K562 (cell line): Measurements from ENCODE around the gene WARS2. TPM values are rescaled to one million over a fixed set of nuclear protein-coding genes. Genes with fewer than 3 reads are reported as not detected.

Source experiments
- ATAC-seq: fragments of 200-7000 bp; cut with Tn5 transposase; 3 replicates; pipeline ENCODE4 v1.9.1; 2020; ENCODE audit warnings: moderate library complexity
- BruUV-seq: library from RNA; stranded (reverse); fragments of 400-500 nt; replicated peaks from 2 replicates; lab custom pipeline; 2021; lab: Mats Ljungman, UMichigan
- CTCF ChIA-PET: fragments of 300-600 bp; formaldehyde crosslinking; extraction: SDS; loops from one replicate; lab custom pipeline; 2021; ENCODE audit warnings: low intra/inter-chr PET ratio; lab: Yijun Ruan, JAX
- POLR2A ChIA-PET: fragments of 300-600, 350-650 bp; sonication (Branson Sonifier 250); formaldehyde crosslinking; extraction: SDS; loops from one replicate; lab custom pipeline; 2021; ENCODE audit warnings: antibody characterized with exemption, inconsistent platforms; lab: Yijun Ruan, JAX
- DNase-seq, 4 experiments: peaks; one replicate each; pipeline versions ENCODE4 v3.0.0 to v3.0.0-alpha.2; 2011 to 2018; ENCODE audit warnings: low spot score in 3 of 4, mixed read lengths in 3 of 4; ENCODE audit errors: extremely low read depth in 1 of 4
- FAIRE-seq: peaks from 2 replicates; lab custom pipeline; 2011; peaks lifted over from hg19 to GRCh38; lab: Jason Lieb, UNC
- H2AFZ ChIP-seq: 2 replicates; pipeline ENCODE4 v1.6.0; 2011; ENCODE audit warnings: low read depth, low read length, control low read depth, inconsistent platforms
- H3K27ac ChIP-seq: fragments of 200-600 bp; 3 replicates; pipeline ENCODE4 v1.8.0; 2011; ENCODE audit warnings: low read depth, mild to moderate bottlenecking, control low read depth, inconsistent platforms, low read length, moderate library complexity, mixed read lengths; ENCODE audit errors: extremely low read depth
- H3K27me3 ChIP-seq, 2 experiments: fragments of 300-600 bp in 1 of 2; 2 replicates in 1 of 2; 3 replicates in 1 of 2; pipeline versions ENCODE4 v1.6.0 to v1.8.0; 2011; ENCODE audit warnings: inconsistent platforms in 2 of 2, low read length in 2 of 2, mild to moderate bottlenecking in 1 of 2, mixed read lengths in 1 of 2, moderate library complexity in 1 of 2; ENCODE audit not compliant: control insufficient read depth in 2 of 2, insufficient read depth in 2 of 2
- H3K36me3 ChIP-seq: fragments of 300-600 bp; 3 replicates; pipeline ENCODE4 v1.8.0; 2011; ENCODE audit warnings: mild to moderate bottlenecking, low read length, inconsistent platforms; ENCODE audit not compliant: control insufficient read depth, insufficient read depth
- H3K4me1 ChIP-seq, 2 experiments: fragments of 200-600 bp in 1 of 2; replicated peaks in 1 of 2; 2 replicates in 1 of 2; 3 replicates in 1 of 2; pipeline versions ENCODE4 v1.5.1 to v1.8.0; 2011; ENCODE audit warnings: inconsistent platforms in 2 of 2, low read length in 2 of 2, mild to moderate bottlenecking in 1 of 2, mixed read lengths in 1 of 2, moderate library complexity in 1 of 2; ENCODE audit not compliant: control insufficient read depth in 2 of 2, insufficient read depth in 2 of 2
- H3K4me2 ChIP-seq: 2 replicates; pipeline ENCODE4 v1.6.1; 2011; ENCODE audit warnings: low read length, control low read depth, inconsistent platforms, mixed read lengths; ENCODE audit not compliant: insufficient read depth
- H3K4me3 ChIP-seq: fragments of 200-600 bp; sonication (generic), shearing (Covaris generic); 2 replicates; pipeline ENCODE4 v1.5.1; 2016; ENCODE audit warnings: control low read depth, inconsistent platforms
- H3K79me2 ChIP-seq: fragments of 200-600 bp; 3 replicates; pipeline ENCODE4 v1.8.0; 2011; ENCODE audit warnings: low read length, inconsistent platforms; ENCODE audit not compliant: control insufficient read depth, insufficient read depth
- H3K9ac ChIP-seq, 2 experiments: 2 replicates each; pipeline versions ENCODE4 v1.6.0 to v1.6.1; 2011; ENCODE audit warnings: low read depth in 2 of 2, low read length in 2 of 2, control low read depth in 1 of 2, inconsistent platforms in 1 of 2, mild to moderate bottlenecking in 1 of 2, mixed read lengths in 1 of 2; ENCODE audit not compliant: insufficient read depth in 1 of 2
- H3K9me1 ChIP-seq: one replicate; pipeline ENCODE4 v1.6.0; 2011; ENCODE audit warnings: inconsistent platforms, mild to moderate bottlenecking, low read length, moderate library complexity; ENCODE audit not compliant: control insufficient read depth, insufficient read depth
- H3K9me3 ChIP-seq: replicated peaks from 2 replicates; pipeline ENCODE4 v1.5.1; 2011; ENCODE audit warnings: low read depth, low read length, inconsistent platforms; ENCODE audit not compliant: control insufficient read depth, insufficient read depth
- H4K20me1 ChIP-seq: replicated peaks from 2 replicates; pipeline ENCODE4 v1.6.1; 2011; ENCODE audit warnings: low read length, inconsistent platforms, mixed read lengths; ENCODE audit not compliant: control insufficient read depth, insufficient read depth
- HDAC6 ChIP-seq: IDR thresholded peaks from 2 replicates; pipeline ENCODE4 v1.6.1; 2012; ENCODE audit warnings: low read depth, mild to moderate bottlenecking, control low read depth, inconsistent platforms, low read length, moderate library complexity
- HOXB6 ChIP-seq: fragments of 250-450 bp; sonication (Bioruptor Pico); IDR thresholded peaks from 2 replicates; pipeline ENCODE4 v1.5.1; 2022; ENCODE audit warnings: mild to moderate bottlenecking, borderline replicate concordance
- JUN ChIP-seq, 2 experiments: sonication (generic) in 1 of 2; formaldehyde crosslinking in 1 of 2; IDR thresholded peaks; 2 replicates each; pipeline versions ENCODE4 v1.6.1 to v1.8.0; 2012 to 2022; ENCODE audit warnings: borderline replicate concordance in 2 of 2, mild to moderate bottlenecking in 2 of 2, improper control_type of control experiment in 1 of 2, low read depth in 1 of 2, low read length in 1 of 2, missing genetic modification reagents in 1 of 2
- PHF20 ChIP-seq: fragments of 450-650 bp; IDR thresholded peaks from 2 replicates; pipeline ENCODE4 v1.6.1; 2018; ENCODE audit not compliant: partially characterized antibody
- POLR2A ChIP-seq: fragments of 450-650 bp; conservative IDR thresholded peaks from 2 replicates; pipeline ENCODE4 v1.6.1; 2016
- STAG1 ChIP-seq: sonication (generic); formaldehyde crosslinking; IDR thresholded peaks from 2 replicates; pipeline ENCODE4 v1.5.0; 2020; ENCODE audit warnings: missing genetic modification reagents, borderline replicate concordance
- WGBS: fragments of 100-300 bp; shearing (Covaris generic); methylation state at CpG from one replicate; pipeline ENCODE4 v1.1.6; 2016; ENCODE audit warnings: low coverage, mixed read lengths; ENCODE audit not compliant: insufficient coverage; ENCODE audit errors: missing lambda C conversion rate; 5-methylcytosine and 5-hydroxymethylcytosine counted together
- in situ Hi-C: fragments of 300-500 bp; cut with MboI; formaldehyde crosslinking; loops from 4 replicates; pipeline ENCODE4 v1.15.0; 2018; ENCODE audit warnings: inconsistent platforms, mixed read lengths
- intact Hi-C: fragments of 100-400 bp; cut with micrococcal nuclease; formaldehyde crosslinking; loops from 2 replicates; pipeline ENCODE4 v1.14.2; 2022
- polyA plus RNA-seq, 8 experiments: library from polyadenylated mRNA; depleted of rRNA in 4 of 8; stranded (reverse) in 5 of 8; unstranded in 3 of 8; fragments of >200 nt; fragmentation: Nextera tagmentation in 2 of 8; fragmentation: Illumina TruSeq in 1 of 8; extraction: Ambion mirVana in 2 of 8; extraction: Trizol in 1 of 8; gene quantifications; 2 replicates each; pipeline versions ENCODE4 v1.2.1 to v1.2.3, GENCODE V29; 2011 to 2014; ENCODE audit warnings: inconsistent platforms in 1 of 8, missing spikeins in 1 of 8
- total RNA-seq, 7 experiments: library from RNA; depleted of rRNA in 6 of 7; stranded (reverse); fragments of >200 nt in 6 of 7; fragmentation: Illumina TruSeq in 2 of 7; extraction: Trizol in 2 of 7; gene quantifications; 2 replicates each; pipeline versions ENCODE4 v1.2.1 to v1.2.3, GENCODE V29; 2011 to 2021; ENCODE audit warnings: low replicate concordance in 1 of 7
- TF ChIP-seq, protein P1 (sequence below): fragments of 450-650 bp; IDR thresholded peaks from 2 replicates; pipeline ENCODE4 v1.6.1; 2017; ENCODE audit warnings: antibody characterized with exemption
- TF ChIP-seq, protein P2 (sequence below), 2 experiments: fragments of 450-650 bp; formaldehyde crosslinking in 1 of 2; IDR thresholded peaks; 2 replicates each; pipeline versions ENCODE4 v1.4.0 to v1.6.1; 2014 to 2020; ENCODE audit warnings: mild to moderate bottlenecking in 2 of 2, borderline replicate concordance in 1 of 2, low read depth in 1 of 2
- TF ChIP-seq, protein P3 (sequence below): IDR thresholded peaks from 3 replicates; pipeline ENCODE4 v1.6.1; 2011; ENCODE audit warnings: borderline replicate concordance, mild to moderate bottlenecking, moderate library complexity; ENCODE audit not compliant: insufficient read length; ENCODE audit errors: extremely low read depth

WARS2 gene
- total and polyA plus RNA-seq, 9 of the 15 experiments (the other 6 are each of a cell fraction or from before 2014, with no cell fraction given): 5.7 to 18.0 (median 16.9) TPM

DNA sequence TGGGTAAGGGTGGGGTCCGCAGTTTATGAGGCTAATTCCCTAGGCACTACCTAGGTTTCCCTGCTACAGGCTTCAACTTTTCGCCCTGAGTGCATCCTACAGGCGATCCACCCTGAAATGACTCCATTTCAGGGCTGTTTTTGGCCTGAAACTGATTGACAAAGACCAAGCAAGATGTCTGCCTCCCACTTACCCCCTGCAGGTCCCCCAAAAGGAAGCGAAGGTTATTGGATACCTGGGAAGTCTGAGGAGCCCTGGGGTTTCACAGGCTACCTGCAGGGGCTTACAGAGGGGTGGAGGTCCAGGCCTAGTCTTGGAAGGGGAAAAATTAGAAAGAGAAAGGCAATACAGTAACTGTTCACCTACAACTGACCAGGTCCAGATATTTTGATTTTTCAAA is 149.0 kb downstream of the WARS2 start:
- CTCF ChIA-PET: no interaction called here
- Histone ChIP-seq H3K27me3 (peaks cover 64 to 83% of the 10 kb centered on the region in 2 experiments), H2AFZ (no peak overlapping the region), H3K4me1 (peaks cover 0 to 18% of the 10 kb centered on the region in 2 experiments; a peak in 3 of 5 replicates), H3K9me1 (no peaks in the 10 kb centered on the region), H3K36me3 (no peaks in the 10 kb centered on the region), H4K20me1 (no peaks in the 10 kb centered on the region), H3K4me3 (no peak overlapping the region), H3K79me2 (0 out of 3 replicates have a peak, but pooled peaks cover 2% of the 10 kb centered on the region), H3K4me2 (no peak overlapping the region), H3K9me3 (no peaks in the 10 kb centered on the region), H3K27ac (no peak overlapping the region), H3K9ac (no peak overlapping the region)
- no peak for ATAC-seq
- WGBS: 5% methylated on average over 4 of the region's 4 CpGs
- intact Hi-C loops: no loop called here
- no TSS peak for BruUV-seq
- in situ Hi-C loops: no loop called here
- POLR2A ChIA-PET: no interaction called here
- no peak for FAIRE-seq
- DNase-seq: no peak
- TF ChIP-seq, protein P1, sequence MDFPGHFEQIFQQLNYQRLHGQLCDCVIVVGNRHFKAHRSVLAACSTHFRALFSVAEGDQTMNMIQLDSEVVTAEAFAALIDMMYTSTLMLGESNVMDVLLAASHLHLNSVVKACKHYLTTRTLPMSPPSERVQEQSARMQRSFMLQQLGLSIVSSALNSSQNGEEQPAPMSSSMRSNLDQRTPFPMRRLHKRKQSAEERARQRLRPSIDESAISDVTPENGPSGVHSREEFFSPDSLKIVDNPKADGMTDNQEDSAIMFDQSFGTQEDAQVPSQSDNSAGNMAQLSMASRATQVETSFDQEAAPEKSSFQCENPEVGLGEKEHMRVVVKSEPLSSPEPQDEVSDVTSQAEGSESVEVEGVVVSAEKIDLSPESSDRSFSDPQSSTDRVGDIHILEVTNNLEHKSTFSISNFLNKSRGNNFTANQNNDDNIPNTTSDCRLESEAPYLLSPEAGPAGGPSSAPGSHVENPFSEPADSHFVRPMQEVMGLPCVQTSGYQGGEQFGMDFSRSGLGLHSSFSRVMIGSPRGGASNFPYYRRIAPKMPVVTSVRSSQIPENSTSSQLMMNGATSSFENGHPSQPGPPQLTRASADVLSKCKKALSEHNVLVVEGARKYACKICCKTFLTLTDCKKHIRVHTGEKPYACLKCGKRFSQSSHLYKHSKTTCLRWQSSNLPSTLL: no peak
- TF ChIP-seq PHF20 (no peak), STAG1 (CRISPR knock-in tag) (no peak), HOXB6 (CRISPR knock-in tag) (no peak), HDAC6 (no peak), POLR2A (no peak), JUN (IDR thresholded peaks at IDR 0.05; ENCODE audit: borderline replicate concordance, low read depth, low read length) (no peak), JUN (CRISPR knock-in tag; IDR thresholded peaks at IDR 0.05; ENCODE audit: borderline replicate concordance) (no peak)
- TF ChIP-seq, protein P2, sequence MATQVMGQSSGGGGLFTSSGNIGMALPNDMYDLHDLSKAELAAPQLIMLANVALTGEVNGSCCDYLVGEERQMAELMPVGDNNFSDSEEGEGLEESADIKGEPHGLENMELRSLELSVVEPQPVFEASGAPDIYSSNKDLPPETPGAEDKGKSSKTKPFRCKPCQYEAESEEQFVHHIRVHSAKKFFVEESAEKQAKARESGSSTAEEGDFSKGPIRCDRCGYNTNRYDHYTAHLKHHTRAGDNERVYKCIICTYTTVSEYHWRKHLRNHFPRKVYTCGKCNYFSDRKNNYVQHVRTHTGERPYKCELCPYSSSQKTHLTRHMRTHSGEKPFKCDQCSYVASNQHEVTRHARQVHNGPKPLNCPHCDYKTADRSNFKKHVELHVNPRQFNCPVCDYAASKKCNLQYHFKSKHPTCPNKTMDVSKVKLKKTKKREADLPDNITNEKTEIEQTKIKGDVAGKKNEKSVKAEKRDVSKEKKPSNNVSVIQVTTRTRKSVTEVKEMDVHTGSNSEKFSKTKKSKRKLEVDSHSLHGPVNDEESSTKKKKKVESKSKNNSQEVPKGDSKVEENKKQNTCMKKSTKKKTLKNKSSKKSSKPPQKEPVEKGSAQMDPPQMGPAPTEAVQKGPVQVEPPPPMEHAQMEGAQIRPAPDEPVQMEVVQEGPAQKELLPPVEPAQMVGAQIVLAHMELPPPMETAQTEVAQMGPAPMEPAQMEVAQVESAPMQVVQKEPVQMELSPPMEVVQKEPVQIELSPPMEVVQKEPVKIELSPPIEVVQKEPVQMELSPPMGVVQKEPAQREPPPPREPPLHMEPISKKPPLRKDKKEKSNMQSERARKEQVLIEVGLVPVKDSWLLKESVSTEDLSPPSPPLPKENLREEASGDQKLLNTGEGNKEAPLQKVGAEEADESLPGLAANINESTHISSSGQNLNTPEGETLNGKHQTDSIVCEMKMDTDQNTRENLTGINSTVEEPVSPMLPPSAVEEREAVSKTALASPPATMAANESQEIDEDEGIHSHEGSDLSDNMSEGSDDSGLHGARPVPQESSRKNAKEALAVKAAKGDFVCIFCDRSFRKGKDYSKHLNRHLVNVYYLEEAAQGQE (IDR thresholded peaks at IDR 0.05; ENCODE audit: borderline replicate concordance): no peak
- TF ChIP-seq, protein P2 (CRISPR knock-in tag; IDR thresholded peaks at IDR 0.05; ENCODE audit: low read depth): no peak
- TF ChIP-seq, protein P3, sequence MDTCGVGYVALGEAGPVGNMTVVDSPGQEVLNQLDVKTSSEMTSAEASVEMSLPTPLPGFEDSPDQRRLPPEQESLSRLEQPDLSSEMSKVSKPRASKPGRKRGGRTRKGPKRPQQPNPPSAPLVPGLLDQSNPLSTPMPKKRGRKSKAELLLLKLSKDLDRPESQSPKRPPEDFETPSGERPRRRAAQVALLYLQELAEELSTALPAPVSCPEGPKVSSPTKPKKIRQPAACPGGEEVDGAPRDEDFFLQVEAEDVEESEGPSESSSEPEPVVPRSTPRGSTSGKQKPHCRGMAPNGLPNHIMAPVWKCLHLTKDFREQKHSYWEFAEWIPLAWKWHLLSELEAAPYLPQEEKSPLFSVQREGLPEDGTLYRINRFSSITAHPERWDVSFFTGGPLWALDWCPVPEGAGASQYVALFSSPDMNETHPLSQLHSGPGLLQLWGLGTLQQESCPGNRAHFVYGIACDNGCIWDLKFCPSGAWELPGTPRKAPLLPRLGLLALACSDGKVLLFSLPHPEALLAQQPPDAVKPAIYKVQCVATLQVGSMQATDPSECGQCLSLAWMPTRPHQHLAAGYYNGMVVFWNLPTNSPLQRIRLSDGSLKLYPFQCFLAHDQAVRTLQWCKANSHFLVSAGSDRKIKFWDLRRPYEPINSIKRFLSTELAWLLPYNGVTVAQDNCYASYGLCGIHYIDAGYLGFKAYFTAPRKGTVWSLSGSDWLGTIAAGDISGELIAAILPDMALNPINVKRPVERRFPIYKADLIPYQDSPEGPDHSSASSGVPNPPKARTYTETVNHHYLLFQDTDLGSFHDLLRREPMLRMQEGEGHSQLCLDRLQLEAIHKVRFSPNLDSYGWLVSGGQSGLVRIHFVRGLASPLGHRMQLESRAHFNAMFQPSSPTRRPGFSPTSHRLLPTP: no peak
